Kidney glomerular epithelial cell (primary cell): ENCODE data around the gene APOB.

Experiments used
- DNase-seq: peaks from one replicate; lab custom pipeline; 2025; lab: John Stamatoyannopoulos, UW

Gene APOB

DNA sequence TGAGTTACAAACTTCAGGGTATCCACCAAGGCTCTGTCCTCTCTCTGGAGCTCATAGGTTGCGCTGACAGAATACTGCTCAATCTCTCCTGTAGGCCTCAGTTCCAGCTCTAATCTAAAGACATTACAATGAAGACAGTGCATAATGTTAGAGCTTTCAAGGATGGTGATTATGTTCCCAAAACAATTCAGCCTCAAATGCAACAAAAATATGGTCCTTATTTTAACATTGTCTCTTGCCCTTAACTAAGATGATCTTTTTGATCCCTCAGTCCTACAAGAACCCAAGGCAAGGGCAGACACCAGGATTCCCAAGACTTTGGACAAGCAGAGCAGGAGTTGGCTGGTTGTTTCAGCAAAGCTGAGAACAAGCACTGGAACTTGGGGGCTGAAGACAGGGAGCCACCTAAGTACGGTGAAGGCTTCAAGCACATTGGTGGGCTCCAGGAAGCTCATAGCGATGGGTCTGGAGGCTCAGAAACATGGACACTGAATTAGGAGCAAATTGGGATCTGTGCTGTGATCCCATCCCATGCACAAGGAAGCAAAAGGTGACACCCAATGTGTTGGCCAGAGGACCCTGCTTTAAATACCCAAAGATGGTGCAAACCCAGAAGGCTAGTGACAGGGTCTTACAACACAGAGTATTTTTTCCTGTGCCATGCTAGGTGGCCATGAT, 24.7 kb downstream of the APOB start:
- DNase-seq: no peak

DNA sequence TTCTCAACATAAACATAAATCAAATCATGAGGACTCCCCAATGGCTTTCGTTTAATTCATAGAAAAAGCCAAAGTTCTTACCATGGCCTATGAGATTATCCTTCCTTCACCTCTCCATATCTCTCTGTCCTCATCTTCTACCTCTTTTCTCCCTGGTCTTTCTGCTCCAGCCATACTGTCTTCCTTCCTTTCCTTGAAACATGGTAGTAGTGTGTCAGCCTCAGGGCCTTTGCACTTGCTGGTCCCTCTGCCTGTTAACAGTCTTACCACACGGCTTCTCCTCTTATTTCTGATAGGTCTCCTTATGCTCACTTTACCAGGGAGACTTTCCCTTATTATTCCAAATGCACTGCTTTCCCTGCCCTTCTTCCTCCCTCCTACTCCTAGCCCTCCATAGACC, 25.6 kb downstream of the APOB start:
- no peak for DNase-seq

DNA sequence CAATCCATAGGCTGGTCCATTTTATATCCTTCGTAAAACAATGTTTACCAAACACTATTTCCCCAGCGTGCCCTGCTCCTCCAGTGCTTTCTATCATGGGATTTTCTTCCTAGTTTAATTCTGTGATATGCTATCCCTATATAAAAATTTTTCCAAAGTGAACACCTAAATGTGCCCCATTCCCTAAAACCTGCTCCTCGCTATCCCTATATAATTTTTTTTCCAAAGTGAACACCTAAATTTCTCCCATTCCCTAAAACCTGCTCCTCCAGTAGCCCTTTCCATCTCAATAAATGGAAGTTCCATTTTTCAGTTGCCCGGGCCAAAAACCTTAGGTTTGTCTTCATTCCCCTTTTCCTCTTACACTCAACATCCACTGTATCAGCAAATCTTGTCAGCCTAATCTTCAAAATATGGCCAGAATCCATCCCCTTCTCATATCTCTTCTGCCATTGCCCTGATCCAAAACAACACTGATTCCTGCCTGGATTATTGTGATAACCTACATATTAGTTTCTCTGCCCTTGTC, 26.1 kb downstream of the APOB start:
- no peak for DNase-seq

DNA sequence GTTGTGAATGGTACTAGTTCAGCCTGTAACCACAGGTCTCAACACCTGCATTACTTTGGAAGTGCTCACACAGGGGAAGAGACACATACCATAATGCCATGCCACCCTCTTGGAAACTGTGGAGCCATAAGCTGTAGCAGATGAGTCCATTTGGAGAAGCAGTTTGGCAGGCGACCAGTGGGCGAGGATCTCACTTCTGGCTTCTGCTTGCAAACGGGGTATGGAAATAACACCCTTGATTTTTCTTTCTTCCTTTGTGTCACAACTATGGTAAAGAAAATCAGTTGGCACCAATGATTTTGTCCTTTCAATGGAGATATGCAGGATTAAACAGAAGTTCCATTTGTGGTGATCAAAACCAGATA, 28.6 kb downstream of the APOB start:
- DNase-seq: no peak

DNA sequence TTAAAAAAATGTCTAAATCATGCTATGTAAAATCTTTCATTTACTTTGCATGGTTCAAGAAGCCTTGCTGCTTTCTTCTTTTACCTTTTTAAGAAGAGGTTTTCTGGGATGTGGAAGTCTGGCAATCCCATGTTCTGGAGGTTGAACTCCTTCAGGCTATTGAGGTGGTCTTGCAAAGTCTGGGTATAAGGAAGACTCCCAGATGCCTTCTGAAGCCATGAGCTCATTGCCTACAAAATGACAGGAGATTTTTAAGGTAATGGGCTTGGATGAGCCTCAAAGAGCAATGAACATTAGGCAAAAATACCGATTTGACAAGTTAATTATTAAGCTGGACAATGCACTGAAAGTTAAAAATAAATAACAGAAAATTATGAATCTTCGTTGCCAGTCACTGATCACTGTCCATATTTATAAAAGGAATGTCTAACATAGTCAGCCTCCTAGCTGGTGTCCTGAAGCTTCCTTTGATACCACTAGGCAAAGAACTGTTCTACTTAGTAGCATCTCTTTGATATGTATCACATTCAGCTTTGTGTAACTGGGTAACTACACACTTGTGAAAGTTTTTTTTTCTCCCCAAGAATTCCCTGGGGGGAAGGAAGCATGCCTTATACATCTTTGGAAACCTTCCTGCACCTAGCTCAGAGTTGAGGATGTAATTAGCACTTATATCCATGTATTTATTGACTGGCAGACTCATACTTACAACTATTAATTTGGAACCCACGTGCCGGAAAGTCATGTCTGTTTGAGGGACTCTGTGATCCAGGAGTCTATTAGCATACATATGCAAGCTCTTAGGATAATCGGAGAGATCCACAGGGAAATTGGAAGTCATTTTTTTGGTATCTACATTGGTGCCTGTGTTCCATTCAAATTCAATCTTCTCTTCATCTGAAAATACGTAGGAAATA, 29.3 kb downstream of the APOB start:
- DNase-seq: no peak

DNA sequence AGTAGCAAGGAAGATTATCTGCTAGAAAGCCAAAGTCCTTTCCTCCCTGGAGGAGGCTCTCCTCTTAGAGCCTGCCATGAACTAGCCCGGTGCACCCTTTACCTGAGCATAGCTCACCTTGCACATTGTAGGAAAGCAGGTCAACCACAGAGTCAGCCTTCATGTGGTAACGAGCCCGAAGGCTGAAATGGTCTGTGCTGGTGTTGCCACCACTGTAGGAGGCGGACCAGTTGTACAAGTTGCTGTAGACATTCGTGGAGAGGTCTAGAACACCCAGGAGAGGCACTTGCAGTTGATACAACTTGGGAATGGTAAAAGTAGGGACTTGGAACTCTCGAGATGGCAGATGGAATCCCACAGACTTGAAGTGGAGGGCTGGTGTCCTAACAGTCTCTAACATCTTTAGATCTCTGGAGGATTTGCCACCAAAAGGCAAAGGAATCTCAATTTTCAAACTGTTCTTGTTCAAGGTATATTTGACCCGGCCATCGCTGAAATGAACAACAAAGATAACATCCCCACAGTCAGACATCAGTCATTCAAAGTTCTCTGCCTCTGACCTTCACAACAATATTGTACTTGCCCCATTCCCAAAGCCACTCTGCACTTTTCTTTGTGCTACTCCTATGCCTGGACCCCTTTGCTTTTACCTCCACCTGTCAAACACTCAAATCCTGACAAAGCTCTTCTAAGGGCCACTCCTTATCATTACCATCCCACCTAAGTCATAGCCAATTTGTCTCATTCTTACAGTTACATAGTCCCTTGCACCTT, 30.6 kb downstream of the APOB start:
- no peak for DNase-seq

DNA sequence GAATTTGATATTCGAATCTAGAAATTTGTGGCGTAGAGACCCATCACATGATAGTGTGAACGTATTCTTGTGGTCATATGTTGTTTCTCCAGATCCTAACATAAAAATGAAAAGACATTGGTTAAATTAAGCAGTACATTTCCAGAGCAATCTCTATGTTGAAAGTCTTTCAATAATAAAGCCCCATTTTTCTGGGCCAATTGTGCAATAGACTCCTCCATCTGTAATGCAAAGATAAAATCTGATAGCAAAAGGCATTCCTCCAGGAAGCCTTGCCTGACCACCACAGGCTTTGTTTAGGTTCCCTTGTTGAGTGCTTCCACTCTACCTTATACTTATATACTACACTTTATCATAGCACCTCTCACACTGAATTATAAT, 31.3 kb downstream of the APOB start:
- no peak for DNase-seq

DNA sequence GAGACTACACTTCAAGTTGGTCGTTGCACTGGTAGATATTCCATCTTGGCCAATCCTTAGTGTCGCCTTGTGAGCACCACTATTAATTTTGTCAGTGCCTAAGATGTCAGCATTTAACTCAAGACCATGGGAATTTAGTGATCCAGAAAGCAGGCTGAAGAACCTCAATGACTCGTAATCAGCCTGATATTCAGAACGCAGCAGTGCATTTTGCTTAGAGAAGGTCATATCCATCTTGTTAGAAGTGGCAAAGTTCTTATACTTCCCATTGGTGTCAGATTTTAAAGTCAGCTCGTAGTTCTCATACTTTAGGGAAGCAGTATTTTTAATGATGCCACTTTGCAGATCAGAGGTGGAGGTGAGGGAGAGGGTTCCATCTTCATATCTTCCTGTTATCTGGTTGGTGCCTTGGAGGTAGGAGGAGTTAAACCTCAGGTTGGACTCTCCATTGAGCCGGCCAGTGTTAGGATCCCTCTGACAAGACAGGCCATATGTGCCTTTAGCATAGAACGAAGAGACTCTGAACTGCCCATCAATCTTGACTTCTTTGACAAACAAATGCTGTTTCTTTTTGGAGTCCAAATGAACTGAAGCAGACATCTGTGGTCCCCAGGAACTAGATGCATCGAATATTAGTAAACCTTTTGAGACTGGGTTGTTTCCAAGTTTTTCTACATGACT, 31.9 kb downstream of the APOB start:
- no peak for DNase-seq

DNA sequence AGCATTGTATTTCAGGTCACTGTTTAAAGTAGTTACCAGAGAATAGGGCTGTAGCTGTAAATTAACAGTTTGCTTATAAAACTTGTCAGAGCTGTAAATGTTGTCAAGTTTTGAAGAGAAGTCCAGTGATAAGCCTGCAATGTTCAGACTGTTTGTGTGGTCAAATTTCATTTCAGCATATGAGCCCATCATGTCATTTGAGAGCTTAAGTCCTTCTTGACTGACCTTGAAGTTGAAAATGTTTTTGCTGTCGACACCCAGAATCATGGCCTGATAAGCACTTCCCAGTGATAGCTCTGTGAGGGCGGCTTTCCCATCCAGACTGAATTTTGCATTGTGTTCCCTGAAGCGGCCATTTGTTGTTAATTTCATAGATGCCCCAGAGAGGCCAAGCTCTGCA, 32.4 kb downstream of the APOB start:
- no peak for DNase-seq

DNA sequence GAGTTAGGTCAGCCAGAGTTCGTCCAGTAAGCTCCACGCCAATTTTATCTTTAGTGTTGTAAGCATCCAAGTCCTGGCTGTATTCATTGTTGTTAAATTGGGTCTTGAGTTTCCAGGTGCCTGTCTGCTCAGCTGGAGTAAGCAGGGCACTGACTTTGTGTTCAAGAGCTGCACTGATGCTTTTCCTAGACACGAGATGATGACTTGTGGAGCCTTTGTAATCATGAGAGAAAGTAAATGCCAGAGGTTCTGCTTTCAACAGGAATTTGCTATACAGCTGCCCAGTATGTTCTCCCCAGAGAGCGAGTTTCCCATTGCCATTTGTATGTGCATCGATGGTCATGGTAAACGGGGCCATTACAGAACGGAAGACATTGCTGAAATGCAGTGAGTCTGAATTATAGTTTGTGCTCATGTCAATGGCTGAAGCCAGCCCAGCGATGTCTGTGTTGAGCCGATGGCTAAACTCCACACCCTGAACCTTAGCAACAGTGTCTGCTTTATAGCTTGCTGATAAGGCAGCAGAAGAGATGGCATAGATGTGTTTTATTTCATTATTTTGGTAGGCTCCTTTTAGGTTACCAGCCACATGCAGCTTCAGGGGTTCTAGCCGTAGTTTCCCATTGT, 32.9 kb downstream of the APOB start:
- no peak for DNase-seq

DNA sequence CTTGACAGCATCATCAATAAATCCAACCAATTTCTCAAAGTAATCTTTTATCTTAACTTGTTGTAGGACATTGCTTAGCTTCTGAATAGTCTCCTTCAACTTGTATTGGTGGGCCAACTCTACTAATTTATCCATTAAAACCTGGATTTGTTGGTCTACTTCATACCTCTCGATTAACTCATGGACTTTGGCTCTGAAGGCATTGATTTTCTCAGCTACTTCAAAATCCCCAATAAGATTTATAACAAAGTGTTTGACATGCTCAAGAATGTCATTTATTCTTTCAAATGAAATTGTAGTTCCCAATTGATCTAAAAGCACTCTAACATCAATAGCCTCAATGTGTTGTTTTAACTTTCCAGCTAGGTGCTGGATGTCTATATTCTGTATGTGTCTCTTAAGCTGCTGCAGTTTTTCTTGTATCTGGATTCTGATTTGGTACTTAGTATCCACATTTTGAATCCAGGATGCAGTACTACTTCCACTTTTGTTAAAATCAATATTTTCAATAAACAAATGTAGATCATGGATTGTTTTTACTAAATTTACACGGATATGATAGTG, 34.1 kb downstream of the APOB start:
- no peak for DNase-seq

DNA sequence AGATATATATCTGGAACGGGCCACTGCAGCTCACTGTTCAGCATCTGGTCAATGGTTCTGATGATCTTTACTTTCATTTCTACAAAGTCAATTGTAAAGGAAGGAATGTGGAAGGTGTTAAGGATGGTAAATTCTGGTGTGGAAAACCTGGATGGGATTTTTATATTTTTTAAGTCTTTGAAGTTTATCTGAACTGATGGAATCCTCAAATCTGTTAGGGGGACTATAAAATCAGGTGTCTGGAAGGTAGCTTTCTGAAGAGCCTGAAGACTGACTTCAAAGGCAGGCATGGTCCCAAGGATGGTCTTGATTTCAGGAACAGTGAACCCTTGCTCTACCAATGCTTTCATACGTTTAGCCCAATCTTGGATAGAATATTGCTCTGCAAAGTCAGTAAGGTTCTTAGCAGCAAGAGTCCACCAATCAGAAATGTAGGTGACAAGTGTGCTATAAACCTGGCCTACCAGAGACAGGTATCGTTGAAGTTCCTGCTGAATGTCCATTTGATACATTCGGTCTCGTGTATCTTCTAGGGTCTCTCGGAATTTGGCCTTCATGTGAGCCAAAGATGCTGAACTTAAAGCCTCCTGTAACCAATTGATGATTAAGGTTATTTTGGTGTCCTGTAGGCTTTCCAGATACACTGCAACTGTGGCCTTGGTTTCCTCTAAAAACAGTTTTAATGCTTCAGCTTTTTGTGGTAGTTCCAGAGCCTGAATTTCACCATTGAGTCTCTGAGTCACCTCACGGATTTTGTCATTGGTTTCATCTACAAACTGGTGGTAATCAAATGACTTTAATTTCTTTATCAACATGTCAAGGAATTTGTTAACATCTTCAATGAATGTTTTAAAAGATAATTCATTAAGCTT, 34.8 kb downstream of the APOB start:
- DNase-seq: no peak

DNA sequence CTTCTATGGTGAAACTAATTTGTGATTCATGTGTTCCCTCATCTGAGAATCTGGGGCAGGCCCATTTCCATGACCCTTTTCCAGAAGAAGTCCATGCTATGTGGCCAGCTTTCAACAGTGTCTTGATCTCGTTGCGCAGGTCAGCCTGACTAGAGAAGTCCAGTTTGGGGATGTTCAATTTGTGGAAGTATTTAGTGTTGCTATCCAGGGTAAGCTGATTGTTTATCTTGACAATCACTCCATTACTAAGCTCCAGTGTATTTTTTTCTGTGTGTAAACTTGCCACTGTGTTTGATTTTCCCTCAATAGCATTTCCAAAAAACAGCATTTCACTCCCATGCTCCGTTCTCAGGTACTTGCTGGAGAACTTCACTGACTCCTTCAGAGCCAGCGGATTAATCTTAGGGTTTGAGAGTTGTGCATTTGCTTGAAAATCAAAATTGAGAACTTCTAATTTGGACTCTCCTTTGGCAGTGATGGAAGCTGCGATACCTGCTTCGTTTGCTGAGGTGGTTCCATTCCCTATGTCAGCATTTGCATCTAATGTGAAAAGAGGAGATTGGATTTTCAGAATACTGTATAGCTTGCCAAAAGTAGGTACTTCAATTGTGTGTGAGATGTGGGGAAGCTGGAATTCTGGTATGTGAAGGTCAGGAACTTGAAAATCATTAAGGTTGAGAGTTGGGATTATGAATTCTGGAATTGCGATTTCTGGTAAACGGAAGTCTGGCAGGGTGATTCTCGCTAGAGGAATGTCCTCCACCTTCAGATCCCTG, 35.7 kb downstream of the APOB start:
- DNase-seq: no peak

DNA sequence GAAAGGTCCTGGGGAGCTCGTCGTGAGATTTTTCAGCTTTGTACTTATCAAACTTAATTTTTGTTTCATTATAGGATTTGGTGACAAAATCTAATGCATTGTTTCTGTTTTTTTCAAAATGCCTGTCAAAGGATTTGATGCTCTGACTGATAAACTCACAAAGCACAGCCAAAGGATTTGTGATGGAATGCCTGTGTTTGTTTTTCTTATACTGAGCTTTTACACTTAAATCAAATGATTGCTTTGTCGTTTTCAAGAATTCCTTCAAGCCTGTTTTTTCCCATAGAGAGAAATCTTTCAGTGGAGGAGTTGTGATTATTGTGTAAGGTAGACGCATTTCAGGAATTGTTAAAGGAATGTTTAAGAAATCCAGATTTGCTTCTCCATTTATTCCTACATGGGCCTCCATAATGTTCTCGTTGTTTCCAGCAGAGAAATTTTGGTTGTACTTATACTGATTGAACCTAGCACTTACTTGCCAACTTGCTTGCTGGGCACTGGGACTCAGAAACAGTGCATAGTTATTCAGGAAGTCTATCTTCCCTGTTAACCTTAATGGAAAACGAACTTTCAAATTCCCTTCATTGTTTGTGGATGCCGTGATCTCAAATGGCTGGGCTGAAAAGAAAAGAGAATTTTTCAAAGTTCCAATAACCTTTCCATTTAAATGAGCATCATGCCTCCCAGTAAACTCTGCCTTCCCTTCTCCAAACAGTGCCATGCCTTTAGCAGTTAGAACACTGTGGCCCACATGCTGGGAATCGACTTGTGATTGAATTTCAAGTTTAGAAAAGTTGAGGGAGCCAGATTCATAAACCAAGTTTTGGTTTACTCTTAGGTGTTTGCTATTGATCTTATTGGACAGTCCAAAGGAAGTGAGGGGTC, 36.5 kb downstream of the APOB start:
- no peak for DNase-seq

DNA sequence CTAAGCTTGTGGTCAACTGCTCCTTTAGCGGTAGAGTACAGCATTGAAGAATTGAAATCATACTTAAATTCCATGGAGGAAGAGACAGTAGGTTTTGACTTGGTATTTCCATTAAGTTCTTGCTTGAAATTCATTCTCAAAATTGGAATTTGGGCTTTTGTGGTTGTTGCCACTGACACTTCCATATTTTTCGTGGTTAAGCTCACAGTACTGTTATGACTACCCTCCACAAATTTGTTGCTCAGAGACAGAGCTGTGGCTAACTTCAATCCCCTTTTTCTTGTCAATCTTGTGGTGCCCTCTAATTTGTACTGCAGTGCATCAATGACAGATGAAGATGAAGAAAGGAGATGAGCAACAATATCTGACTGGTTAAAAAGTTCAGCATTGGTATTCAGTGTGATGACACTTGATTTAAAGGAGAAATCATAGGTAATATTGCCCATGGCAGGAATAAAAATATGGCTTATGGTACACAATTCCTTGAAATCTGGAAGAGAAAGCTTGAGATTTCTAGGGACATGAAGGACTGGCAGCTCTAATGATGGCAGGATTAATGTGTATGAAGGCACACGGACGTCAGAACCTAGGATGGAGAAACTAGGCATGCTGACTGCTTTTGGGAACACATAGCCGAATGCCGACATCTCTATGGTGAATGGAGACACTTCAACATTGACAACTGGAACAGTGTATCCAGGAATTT, 37.3 kb downstream of the APOB start:
- DNase-seq: no peak

DNA sequence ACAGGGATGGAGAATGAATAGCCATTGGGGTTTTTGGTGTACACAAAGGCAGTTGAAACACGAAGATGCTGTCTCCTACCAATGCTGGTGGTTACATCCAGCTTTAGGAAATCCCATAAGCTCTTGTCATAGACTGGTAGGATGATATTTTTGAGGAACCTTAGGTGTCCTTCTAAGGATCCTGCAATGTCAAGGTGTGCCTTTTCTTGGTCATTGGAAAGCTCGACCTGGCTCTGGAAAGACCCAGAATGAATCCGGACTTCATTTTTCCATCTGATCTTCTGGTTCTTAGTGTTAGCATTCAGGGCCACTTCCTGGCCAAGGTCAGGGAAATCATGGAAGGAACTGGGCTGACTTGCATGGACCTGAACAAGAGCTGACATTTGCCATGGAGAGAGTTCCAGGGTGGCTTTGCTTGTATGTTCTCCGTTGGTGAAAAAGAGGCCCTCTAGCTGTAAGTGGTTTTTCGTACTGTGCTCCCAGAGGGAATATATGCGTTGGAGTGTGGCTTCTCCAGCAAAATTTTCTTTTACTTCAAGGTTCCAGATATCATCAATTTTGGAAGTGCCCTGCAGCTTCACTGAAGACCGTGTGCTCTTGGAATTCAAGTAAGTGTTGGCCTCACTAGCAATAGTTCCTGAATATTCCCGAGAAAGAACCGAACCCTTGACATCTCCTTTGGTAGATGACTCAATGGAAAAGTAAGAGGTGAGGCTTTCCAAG, 38.0 kb downstream of the APOB start:
- DNase-seq: no peak

DNA sequence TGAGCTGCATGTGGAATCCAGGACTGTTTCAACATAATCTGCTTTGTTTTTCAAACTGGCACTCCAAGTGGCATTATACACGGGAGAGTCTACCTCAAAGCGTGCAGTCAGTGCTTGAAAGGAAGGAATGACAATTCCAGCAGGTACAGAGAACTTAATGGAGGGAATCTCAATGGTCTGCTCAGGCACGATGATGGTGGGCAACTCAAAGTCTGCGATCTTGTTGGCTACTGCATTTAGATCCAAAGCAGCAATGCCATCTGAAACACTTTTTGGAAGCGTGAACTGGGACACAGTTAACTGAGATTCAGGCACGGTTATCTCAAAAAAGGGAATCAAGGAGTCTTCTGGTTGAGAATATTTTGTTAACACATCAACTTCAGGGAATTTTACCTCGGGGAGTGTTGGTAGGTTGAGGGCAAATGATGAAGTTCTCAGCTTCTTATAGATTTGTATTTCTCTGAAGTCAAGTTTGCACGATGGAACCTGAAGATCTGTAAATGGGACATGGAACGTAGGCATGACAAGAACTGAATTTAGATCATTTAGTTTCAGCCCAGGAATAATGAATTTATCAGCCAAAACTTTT, 38.7 kb downstream of the APOB start:
- no peak for DNase-seq
